ENCODE results near the gene ZNF70. TPM values are rescaled to one million over a fixed set of nuclear protein-coding genes. Genes with fewer than 3 reads are reported as not detected.

ZNF70 gene
- total RNA-seq, 1 experiment from 2014 or later = 3.3 TPM

- TF ChIP-seq E2F5 (CRISPR knock-in tag; IDR thresholded peaks at IDR 0.05) = no peak
- TF ChIP-seq CREB1 (CRISPR knock-in tag; IDR thresholded peaks at IDR 0.05) = no peak
- TF ChIP-seq ZNF671 (CRISPR knock-in tag; IDR thresholded peaks at IDR 0.05) = no peak
- no peak for TF ChIP-seq ZSCAN18 (CRISPR knock-in tag; IDR thresholded peaks at IDR 0.05)
- TF ChIP-seq ZNF138 (CRISPR knock-in tag; conservative IDR thresholded peaks at IDR 0.05) = no peak
- no peak for TF ChIP-seq NFATC4 (CRISPR knock-in tag; IDR thresholded peaks at IDR 0.05)
- TF ChIP-seq ATF3 (CRISPR knock-in tag; conservative IDR thresholded peaks at IDR 0.05) = no peak
- no peak for TF ChIP-seq HMGA2 (CRISPR knock-in tag; IDR thresholded peaks at IDR 0.05)
- no peak for TF ChIP-seq NR2C2 (CRISPR knock-in tag; IDR thresholded peaks at IDR 0.05)
- no peak for TF ChIP-seq HMGXB4 (CRISPR knock-in tag; IDR thresholded peaks at IDR 0.05)
Observed at GRCh38 chr22:23787600-23787896, 36.6 kb upstream of the ZNF70 start (continued).

GRCh38 chr22:23786752-23787599 is 36.1 kb upstream of the ZNF70 start, which contains the start of gene SMARCB1:
Gene SMARCB1, plus strand, starts transcription at chr22:23786966. Its CDS starts 204 bp downstream, at chr22:23787170.
- no peaks in the 10 kb centered on the region for H3K27me3 Mint-ChIP-seq (ENCODE audit: low read depth)
- DNase-seq (ENCODE audit: low spot score) = peak; percentile 86
- peaks cover 15% of the 10 kb centered on the region; the same call in 1 of the 2 replicates for H3K36me3 Mint-ChIP-seq
- peak; percentile 78 for ATAC-seq
- POLR2A ChIA-PET = interaction anchor here (0.6 to 1.0 kb wide), 3 partner anchors 18 to 1884 kb away, joined by 3 to 9 read pairs (median 7); no protein-coding TSS in a partner anchor
- CTCF ChIA-PET = interaction anchor here (1.2 to 1.7 kb wide), 4 partner anchors 9 to 62 kb away, joined by 3 to 6 read pairs (median 4); no protein-coding TSS in a partner anchor
- peak within 1 kb of the TSS; percentile 98 for H3K27ac Mint-ChIP-seq
- no peaks in the 10 kb centered on the region for H3K9me3 Mint-ChIP-seq
- H3K4me1 Mint-ChIP-seq = peaks cover 30% of the 10 kb centered on the region
- peak within 1 kb of the TSS; percentile 89 for H3K4me3 Mint-ChIP-seq
- no peak for TF ChIP-seq NR3C1 (CRISPR knock-in tag; conservative IDR thresholded peaks at IDR 0.05; ENCODE audit: low read depth)
- TF ChIP-seq CBFB (CRISPR knock-in tag; IDR thresholded peaks at IDR 0.05; ENCODE audit: low read depth) = peak; percentile 51; the same call in 1 of the 2 replicates
- peak; percentile 58 for TF ChIP-seq E2F5 (CRISPR knock-in tag; IDR thresholded peaks at IDR 0.05)
- TF ChIP-seq ETV6 (CRISPR knock-in tag; IDR thresholded peaks at IDR 0.05) = no peak
- no peak for TF ChIP-seq HMGA2 (CRISPR knock-in tag; IDR thresholded peaks at IDR 0.05)
- TF ChIP-seq ARID4B (CRISPR knock-in tag; IDR thresholded peaks at IDR 0.05; ENCODE audit: borderline replicate concordance) = 0 out of 2 replicates have a peak, but pooled peaks have one; percentile 46
- no peak for TF ChIP-seq ATF6 (CRISPR knock-in tag; IDR thresholded peaks at IDR 0.05)
- no peak for TF ChIP-seq RELA (CRISPR knock-in tag; IDR thresholded peaks at IDR 0.05; ENCODE audit: borderline replicate concordance)
- no peak for TF ChIP-seq TCF7 (CRISPR knock-in tag; IDR thresholded peaks at IDR 0.05; ENCODE audit: low read depth)
- no peak for TF ChIP-seq ZNF396 (CRISPR knock-in tag; IDR thresholded peaks at IDR 0.05; ENCODE audit: borderline replicate concordance)
- TF ChIP-seq E2F4 (CRISPR knock-in tag; IDR thresholded peaks at IDR 0.05; ENCODE audit: borderline replicate concordance, low read depth) = no peak
- peak; percentile 43; the same call in 1 of the 2 replicates for TF ChIP-seq HMGXB4 (CRISPR knock-in tag; IDR thresholded peaks at IDR 0.05)
